Stimulated activated naive B cell treated with anti-CD40 and anti-IgM and Interleukin-4, amounts not matched to agents 10 μg/mL and 1 μg/mL and 100 μg/mL, for 72 hours (primary cell): ENCODE measurements around the gene CHD6.

Experiments used
- ATAC-seq, 2 donors: fragments of 150-1000 bp; cut with Tn5 transposase; replicated peaks; 2 replicates each; pipeline ENCODE4 v1.10.0; 2021; ENCODE audit warnings: moderate library complexity in 1 of 2
- DNase-seq: peaks from one replicate; pipeline ENCODE4 v3.0.0; 2021
- H3K27ac Mint-ChIP-seq: one replicate; pipeline ENCODE4 v1.8.0; 2022; ENCODE audit warnings: mild to moderate bottlenecking, mixed read lengths
- H3K27me3 Mint-ChIP-seq, 2 donors: one replicate each; pipeline ENCODE4 v1.8.0; 2022; ENCODE audit warnings: mixed read lengths in 2 of 2
- H3K36me3 Mint-ChIP-seq, 2 donors: one replicate each; pipeline ENCODE4 v1.8.0; 2022; ENCODE audit warnings: mixed read lengths in 2 of 2, mild to moderate bottlenecking in 1 of 2
- H3K4me1 Mint-ChIP-seq, 2 donors: one replicate each; pipeline ENCODE4 v1.8.0; 2022; ENCODE audit warnings: mixed read lengths in 2 of 2, mild to moderate bottlenecking in 1 of 2
- H3K4me3 Mint-ChIP-seq, 2 donors: one replicate each; pipeline ENCODE4 v1.8.0; 2022; ENCODE audit warnings: mild to moderate bottlenecking in 2 of 2, mixed read lengths in 2 of 2, moderate library complexity in 1 of 2
- H3K9me3 Mint-ChIP-seq, 2 donors: one replicate each; pipeline ENCODE4 v1.8.0; 2022; ENCODE audit warnings: mixed read lengths in 2 of 2, mild to moderate bottlenecking in 1 of 2

CHD6 gene

DNA sequence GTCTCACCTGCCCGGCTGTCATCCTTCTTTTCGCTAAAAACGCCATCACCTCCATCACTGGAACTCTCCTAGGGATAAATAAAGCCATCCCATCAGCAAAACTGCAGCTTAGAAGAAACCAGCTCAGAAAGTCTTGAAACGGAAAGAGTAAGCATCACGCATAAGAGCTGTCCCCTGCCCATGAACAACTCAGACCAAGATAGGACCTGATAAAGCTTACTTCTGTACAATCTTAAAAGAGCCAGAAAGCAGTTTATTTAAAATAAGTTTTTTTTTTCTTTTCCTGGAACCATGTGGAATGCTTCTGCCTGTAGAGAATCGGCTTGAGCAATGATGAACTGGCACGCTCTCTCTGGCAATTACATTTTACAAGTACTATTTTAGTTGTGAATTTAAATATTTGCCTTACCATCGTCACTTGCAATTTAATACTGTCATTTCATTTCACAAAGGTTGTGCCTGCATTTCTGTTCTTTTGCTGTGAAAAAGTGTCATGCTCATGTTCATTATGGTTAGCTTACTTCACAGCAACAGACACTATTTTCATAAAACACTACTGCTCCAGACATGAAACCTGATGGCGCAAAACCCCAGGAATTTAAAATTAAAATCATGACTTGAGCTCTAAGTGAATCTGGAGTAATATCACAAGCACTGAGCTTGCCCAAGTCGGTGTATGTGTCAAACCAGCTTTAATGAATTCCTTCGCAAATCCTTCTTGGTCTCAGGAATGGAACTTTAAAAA lies 191.9 kb downstream of the CHD6 start:
- H3K36me3 Mint-ChIP-seq, result peaks cover 49 to 80% of the 10 kb centered on the region in 2 donors
- no peak for ATAC-seq

DNA sequence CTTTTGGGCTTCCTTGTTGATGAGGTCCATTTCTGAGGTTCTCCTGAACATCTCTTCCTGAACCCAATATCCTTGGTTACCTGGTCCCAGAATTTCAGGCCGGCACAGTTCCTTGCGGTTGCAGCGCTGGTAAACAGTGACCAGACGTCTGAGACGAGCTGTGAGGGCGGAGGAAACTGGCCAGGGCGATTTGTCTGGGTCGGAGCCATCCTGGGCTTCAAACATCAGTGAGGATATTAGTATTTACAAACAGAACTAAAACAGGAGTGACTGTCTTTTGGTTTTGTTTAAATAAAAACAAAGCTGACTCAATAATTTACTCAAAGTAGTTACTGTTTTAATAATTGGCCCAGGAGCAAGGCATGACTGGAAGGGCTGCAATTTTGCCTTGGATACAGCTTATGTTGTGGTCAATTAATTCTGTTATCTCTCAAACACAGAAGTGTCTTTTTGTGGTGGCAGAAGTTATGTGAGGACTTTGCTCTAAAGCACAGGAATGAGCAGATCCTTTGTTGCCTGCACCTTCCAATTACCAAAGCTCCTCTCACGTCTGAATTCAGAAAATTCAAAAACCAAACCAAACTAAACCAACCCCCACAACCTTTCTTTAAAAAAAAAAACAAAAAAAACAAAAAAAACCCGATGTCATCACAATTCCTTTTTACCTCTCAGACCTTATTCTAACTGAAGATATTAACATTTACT lies 192.8 kb downstream of the CHD6 start:
- DNase-seq (no peak), ATAC-seq (no peak)
- peaks cover 57 to 87% of the 10 kb centered on the region in 2 donors for H3K36me3 Mint-ChIP-seq
- H3K4me1 Mint-ChIP-seq, result no peaks in the 10 kb centered on the region
- no peaks in the 10 kb centered on the region for H3K27me3 Mint-ChIP-seq
- no peak overlapping the region for H3K27ac Mint-ChIP-seq
- H3K4me3 Mint-ChIP-seq, result no peak overlapping the region
- H3K9me3 Mint-ChIP-seq, result no peaks in the 10 kb centered on the region

More for the DNA sequence above, 191.9 kb downstream of the CHD6 start:
- no peak for DNase-seq
- Mint-ChIP-seq H3K27ac (peak overlapping the region; percentile 14), H3K9me3 (no peaks in the 10 kb centered on the region), H3K4me1 (no peaks in the 10 kb centered on the region), H3K4me3 (no peak overlapping the region), H3K27me3 (no peaks in the 10 kb centered on the region)

DNA sequence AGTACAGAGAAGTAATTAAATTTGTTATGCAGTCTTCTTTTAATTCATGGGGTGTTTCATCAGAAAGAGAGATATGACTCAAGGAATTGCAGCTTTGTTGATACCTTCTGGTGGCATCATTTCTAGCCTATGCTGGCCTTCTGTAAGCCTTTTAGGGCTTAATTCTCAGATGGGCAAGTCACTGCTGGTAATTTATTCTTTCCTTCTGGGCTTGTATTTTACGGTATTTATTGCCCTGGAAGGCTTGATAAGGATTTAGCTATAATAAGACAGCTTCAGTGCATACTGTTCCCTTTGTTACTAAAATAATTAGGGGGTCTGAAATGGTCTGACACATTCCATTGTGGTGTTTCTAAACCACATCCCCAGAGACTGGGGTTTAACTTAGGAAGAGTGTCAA lies 193.6 kb downstream of the CHD6 start:
- Mint-ChIP-seq H3K27me3 (no peaks in the 10 kb centered on the region), H3K27ac (no peak overlapping the region), H3K9me3 (no peaks in the 10 kb centered on the region), H3K36me3 (peaks cover 58 to 87% of the 10 kb centered on the region in 2 donors), H3K4me3 (no peak overlapping the region), H3K4me1 (no peaks in the 10 kb centered on the region)
- ATAC-seq, result no peak
- DNase-seq, result no peak

DNA sequence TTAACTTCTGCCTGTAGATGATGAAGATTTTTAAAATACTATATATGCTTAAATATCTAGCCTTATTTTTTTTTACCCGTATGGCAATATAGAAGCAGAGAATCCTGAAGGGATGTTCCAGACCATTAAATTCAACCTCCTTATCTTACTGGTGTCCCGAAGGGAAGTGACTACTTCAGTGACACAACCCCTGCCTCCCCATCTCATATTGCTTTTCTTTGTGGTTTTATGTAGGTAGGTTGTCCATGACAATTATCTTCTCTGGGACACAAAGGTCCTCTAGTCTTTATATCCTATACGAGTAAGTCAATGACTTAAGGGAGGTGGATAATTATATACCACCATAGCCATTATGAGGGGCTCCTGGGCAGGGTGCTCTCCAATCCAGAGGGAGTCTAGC lies 194.2 kb downstream of the CHD6 start:
- peaks cover 57 to 84% of the 10 kb centered on the region in 2 donors for H3K36me3 Mint-ChIP-seq
- no peak for ATAC-seq
- peak overlapping the region; percentile 60 for H3K27ac Mint-ChIP-seq

DNA sequence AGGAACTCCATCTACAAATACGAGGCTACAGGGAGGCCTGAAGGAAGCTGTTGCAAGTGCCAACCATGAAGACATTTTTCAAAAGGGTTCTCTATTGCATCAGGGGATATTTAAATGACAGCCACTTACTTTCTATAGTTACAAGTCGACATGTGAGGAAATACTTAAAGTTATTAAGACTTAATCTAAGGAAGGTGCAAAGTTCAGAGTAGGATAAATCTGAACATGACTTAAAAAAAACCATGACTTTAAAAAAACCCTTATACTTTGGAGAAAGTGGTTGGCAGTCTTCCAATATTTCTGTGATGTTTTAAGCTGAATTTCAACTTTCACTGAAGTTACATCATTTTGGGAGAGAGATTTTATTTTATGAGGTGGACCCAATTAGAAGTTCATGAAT lies 195.2 kb downstream of the CHD6 start:
- no peak for DNase-seq

More for the DNA sequence above, 194.2 kb downstream of the CHD6 start:
- no peak overlapping the region for H3K4me3 Mint-ChIP-seq
- DNase-seq, result no peak
- H3K4me1 Mint-ChIP-seq, result no peaks in the 10 kb centered on the region
- no peaks in the 10 kb centered on the region for H3K27me3 Mint-ChIP-seq
- H3K9me3 Mint-ChIP-seq, result no peaks in the 10 kb centered on the region

DNA sequence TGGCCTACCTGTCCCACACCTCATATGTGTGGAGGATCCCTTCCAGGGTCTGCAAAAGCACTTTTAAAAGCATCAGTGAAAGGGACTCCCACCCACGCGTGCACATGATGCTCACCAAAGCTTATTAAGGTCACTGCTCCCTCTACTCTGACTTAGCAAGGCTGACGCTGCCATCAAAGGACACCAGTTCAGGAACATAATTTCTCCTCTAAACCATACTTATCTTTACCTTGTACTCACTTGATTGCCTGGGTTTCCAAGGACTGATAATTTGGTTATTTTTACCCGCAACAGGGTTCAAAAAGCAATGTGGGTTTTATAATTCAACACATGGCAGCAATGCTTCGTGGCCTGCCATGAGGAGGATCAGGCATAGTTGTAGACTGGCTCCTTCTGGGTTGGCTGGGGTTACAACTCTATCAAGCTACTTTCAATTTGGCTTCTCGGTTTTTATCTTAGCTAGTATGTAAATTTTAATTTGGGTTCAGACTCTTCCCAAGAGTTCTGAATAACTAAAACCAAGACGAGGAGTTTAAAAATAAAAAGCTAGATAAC lies 199.4 kb downstream of the CHD6 start:
- no peak for ATAC-seq
- no peak overlapping the region for H3K27ac Mint-ChIP-seq
- peaks cover 57 to 83% of the 10 kb centered on the region in 2 donors for H3K36me3 Mint-ChIP-seq
- no peak overlapping the region for H3K4me3 Mint-ChIP-seq
- H3K4me1 Mint-ChIP-seq, result no peaks in the 10 kb centered on the region
- H3K27me3 Mint-ChIP-seq, result no peaks in the 10 kb centered on the region
- DNase-seq, result no peak
- H3K9me3 Mint-ChIP-seq, result no peaks in the 10 kb centered on the region

More for the DNA sequence above, 195.2 kb downstream of the CHD6 start:
- H3K4me3 Mint-ChIP-seq, result no peak overlapping the region
- no peaks in the 10 kb centered on the region for H3K9me3 Mint-ChIP-seq
- H3K4me1 Mint-ChIP-seq, result no peaks in the 10 kb centered on the region
- peaks cover 51 to 84% of the 10 kb centered on the region in 2 donors for H3K36me3 Mint-ChIP-seq
- ATAC-seq, result no peak
- H3K27ac Mint-ChIP-seq, result no peak overlapping the region
- no peaks in the 10 kb centered on the region for H3K27me3 Mint-ChIP-seq

DNA sequence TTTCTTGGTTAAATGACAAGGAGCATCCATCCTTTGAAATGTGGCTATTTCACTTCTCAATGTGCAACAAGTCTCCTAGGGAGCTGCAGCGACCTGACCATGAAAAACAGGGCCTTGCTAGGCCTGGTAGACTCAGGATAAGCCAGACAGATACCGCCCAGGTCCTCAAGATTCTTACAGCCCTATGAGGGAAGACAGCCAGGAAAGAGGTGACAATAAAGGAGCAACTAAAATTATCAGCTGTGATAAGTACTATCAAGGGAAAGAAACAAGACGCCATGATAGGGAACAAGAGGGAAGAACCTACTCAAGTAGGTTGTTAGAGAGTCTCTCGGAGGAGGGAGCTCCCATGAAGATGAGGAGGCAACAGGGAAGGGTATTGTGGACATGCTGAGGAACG lies 200.1 kb downstream of the CHD6 start:
- peaks cover 56 to 81% of the 10 kb centered on the region in 2 donors for H3K36me3 Mint-ChIP-seq
- H3K4me3 Mint-ChIP-seq, result no peak overlapping the region
- ATAC-seq (no peak), DNase-seq (no peak)
- no peak overlapping the region for H3K27ac Mint-ChIP-seq
- no peaks in the 10 kb centered on the region for H3K27me3 Mint-ChIP-seq
- no peaks in the 10 kb centered on the region for H3K9me3 Mint-ChIP-seq
- peaks cover 0 to 3% of the 10 kb centered on the region in 2 donors for H3K4me1 Mint-ChIP-seq

DNA sequence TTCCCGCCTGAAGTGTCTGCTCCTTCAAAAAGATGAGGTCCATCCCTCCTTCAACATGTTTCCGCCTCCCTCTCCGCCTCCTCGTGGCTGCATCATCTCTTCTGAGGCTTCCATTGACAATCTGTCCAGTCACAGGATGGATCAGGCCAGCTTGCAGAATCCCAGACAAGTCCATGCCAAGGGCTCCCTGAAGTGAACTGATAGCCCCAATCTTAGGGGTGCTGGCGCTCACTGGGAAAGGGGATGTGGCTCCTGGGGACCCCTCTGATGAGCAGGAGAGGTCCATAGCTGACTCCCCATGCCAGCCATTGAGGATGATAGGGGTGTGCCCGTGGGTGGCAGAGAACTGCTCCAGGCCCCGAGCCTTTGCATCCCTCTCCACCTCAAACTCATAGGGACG lies 203.0 kb downstream of the CHD6 start:
- DNase-seq (no peak), ATAC-seq (no peak)
- Mint-ChIP-seq H3K27ac (peak overlapping the region; percentile 5), H3K36me3 (peaks cover 46 to 74% of the 10 kb centered on the region in 2 donors), H3K9me3 (no peaks in the 10 kb centered on the region), H3K4me1 (peaks cover 5 to 6% of the 10 kb centered on the region in 2 donors), H3K4me3 (no peak overlapping the region), H3K27me3 (no peaks in the 10 kb centered on the region)

DNA sequence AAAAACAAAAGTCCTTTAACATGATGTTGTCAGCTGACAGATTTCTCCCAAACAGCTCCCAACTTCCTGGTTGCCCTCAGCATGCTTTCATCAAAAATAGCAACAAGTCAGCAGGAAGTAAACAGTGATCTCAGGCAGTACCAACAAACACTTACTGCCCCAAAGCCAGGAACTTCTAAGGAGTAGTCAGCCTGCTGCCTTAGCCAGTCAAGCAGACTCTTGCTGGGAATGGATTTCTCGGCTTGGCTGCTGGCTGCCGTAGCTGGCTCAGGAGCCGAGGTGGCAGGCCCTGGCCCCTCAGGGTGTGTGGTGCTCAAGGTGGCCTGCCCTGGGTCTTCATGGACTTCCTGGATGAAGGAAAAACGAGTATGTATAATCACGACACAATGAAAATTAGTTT lies 205.0 kb downstream of the CHD6 start:
- Mint-ChIP-seq H3K4me3 (no peak overlapping the region), H3K27me3 (no peaks in the 10 kb centered on the region), H3K4me1 (peaks cover 5 to 8% of the 10 kb centered on the region in 2 donors), H3K27ac (no peak overlapping the region), H3K36me3 (peaks cover 49 to 75% of the 10 kb centered on the region in 2 donors), H3K9me3 (no peaks in the 10 kb centered on the region)
- ATAC-seq (no peak), DNase-seq (no peak)

DNA sequence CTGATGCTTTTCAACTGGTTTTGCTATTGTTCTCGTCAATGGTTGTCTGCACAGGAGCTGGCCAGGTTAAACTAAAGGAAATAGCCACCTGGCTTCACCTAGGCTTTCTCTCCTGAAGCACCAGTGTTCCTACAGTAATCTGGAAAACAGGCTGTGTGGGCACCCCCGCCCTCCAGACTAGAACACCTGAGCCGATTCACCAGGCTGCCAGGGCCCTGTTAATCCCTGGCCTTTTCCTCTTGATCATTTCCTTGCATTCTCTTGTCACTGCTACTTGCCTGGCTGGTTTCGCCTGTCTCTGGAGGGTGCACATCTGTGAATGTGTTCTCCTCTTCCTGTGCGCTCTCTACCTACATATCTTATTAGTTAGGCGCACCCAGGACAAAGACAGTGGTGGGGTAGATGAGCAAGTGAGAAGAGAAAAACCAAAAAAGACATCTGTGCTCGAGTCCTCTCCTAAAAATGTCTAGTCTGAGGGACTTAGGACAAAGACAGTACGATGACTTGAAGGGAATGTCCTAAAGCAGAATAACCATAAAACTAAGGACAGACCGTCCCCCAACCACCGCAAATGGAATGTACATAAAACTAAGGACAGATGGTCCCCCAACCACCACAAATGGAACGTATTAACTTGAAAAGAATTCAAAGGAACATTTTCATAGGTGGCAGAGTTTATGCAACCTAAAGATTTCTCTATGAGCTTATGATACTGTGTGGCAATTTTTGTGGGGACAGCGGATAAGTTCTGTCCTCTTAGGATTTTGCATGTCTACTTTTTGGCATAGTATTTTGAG lies 205.7 kb downstream of the CHD6 start:
- Mint-ChIP-seq H3K27me3 (no peaks in the 10 kb centered on the region), H3K4me3 (no peak overlapping the region), H3K9me3 (no peaks in the 10 kb centered on the region), H3K27ac (no peak overlapping the region), H3K36me3 (peaks cover 47 to 70% of the 10 kb centered on the region in 2 donors), H3K4me1 (peaks cover 5 to 8% of the 10 kb centered on the region in 2 donors)
- DNase-seq, result no peak
- no peak for ATAC-seq

DNA sequence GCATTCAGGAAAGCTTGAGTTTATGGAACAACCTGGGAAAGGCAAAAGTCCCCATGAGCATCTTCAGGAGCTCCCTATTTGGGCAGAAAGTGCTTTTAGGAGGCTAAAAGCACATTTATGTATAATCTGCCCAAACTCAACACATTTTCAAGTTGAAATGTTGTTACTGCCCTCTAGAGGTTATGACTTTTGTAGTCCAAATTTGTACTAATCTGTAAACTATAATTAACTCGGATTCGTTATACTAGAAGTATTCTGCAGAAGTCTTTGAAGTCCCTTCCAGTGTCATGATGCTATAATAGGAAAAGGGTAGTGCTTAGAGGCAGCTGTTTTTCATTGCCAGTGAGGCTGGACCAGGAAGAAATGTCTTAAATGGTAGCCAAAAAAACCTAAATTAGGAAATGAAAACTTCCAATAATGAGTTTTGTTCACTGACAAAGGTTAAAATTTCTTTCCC lies 206.8 kb downstream of the CHD6 start:
- H3K27me3 Mint-ChIP-seq, result no peaks in the 10 kb centered on the region
- peak; percentile 31 to 52 for ATAC-seq
- no peak overlapping the region for H3K4me3 Mint-ChIP-seq
- H3K4me1 Mint-ChIP-seq, result peaks cover 5 to 8% of the 10 kb centered on the region in 2 donors
- DNase-seq, result no peak
- H3K9me3 Mint-ChIP-seq, result no peaks in the 10 kb centered on the region
- peaks cover 54 to 71% of the 10 kb centered on the region in 2 donors for H3K36me3 Mint-ChIP-seq
- no peak overlapping the region for H3K27ac Mint-ChIP-seq

DNA sequence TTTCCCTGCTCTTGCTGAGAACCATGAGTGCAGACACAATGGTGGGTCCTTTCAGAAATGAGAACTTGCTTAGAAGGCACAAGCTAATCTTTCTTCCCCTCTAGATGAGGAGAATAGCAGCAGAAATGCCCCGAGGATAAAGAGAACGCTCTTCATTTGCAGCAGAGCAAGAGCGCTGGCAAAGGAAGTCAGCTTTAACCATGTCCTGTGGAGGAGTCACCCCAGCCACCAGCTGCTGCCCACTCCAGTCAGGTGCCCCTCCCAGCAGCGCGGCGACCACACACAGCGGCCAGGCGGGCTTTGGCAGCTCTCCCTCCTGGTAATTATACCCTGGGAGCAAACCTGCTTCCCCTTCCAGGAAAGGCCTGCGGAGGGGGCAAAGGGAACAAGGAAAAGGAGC lies 209.2 kb downstream of the CHD6 start:
- H3K36me3 Mint-ChIP-seq, result peaks cover 45 to 63% of the 10 kb centered on the region in 2 donors
- peaks cover 13% of the 10 kb centered on the region in 2 donors for H3K4me1 Mint-ChIP-seq
- no peaks in the 10 kb centered on the region for H3K27me3 Mint-ChIP-seq
- H3K9me3 Mint-ChIP-seq, result no peaks in the 10 kb centered on the region
- no peak overlapping the region for H3K4me3 Mint-ChIP-seq
- DNase-seq (no peak), ATAC-seq (no peak)
- no peak overlapping the region for H3K27ac Mint-ChIP-seq

DNA sequence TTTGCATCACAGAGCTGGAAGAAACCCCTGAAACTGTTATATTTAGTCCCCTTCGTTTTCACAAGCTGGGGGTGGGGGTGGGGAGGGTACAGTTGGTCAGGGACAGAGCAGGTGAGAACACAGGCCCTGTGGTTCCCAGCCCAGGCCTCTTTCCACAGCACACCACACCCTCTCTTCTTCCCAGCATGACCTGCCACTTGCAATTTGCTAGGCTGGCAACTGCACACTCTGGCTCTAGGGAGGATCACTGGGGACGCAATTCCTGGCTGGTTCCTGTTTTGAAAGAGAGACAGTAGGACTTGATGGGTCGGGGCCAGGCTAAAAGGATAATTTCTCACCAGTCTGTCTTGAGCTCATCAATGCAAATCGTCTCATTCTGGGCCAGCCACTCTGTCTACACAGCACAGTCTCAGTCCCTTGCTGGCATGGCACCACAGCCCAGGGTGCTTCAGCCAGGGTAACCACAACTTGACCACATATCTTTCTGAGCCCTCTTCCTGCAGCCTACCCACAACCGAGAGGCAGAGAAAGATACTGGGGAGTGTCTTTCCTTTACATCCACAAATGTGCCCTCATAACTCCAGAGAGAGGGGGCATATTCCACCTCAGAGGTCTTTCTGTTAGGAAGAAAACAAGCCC lies 209.9 kb downstream of the CHD6 start:
- Mint-ChIP-seq H3K9me3 (no peaks in the 10 kb centered on the region), H3K27ac (peak overlapping the region; percentile 73)

DNA sequence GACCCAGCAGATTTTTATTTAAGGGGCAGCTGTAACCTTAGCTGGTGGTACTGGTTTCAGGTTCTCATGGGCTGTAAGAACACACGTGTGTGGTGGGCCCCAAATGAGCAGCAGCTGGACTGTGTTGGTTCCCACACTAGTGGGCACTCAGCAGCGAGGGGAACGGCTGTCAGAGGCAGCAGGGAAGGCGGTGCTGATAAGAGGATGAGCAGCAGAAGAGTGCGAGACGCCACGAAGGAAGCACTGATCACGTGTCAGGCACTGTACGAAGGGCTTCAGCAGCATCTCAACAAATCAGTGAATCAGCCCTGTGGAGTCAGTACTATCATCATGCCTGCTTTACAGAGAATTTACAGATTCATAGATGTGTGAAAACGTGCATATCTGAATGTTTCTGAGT lies 210.6 kb downstream of the CHD6 start:
- H3K36me3 Mint-ChIP-seq, result peaks cover 46 to 62% of the 10 kb centered on the region in 2 donors
- ATAC-seq, result no peak

More for the DNA sequence above, 209.9 kb downstream of the CHD6 start:
- Mint-ChIP-seq H3K36me3 (peaks cover 44 to 61% of the 10 kb centered on the region in 2 donors), H3K4me1 (peaks cover 10 to 17% of the 10 kb centered on the region in 2 donors), H3K27me3 (no peaks in the 10 kb centered on the region), H3K4me3 (no peak overlapping the region)
- ATAC-seq (peak; percentile 31 to 48), DNase-seq (no peak)

More for the DNA sequence above, 210.6 kb downstream of the CHD6 start:
- no peak overlapping the region for H3K4me3 Mint-ChIP-seq
- no peak for DNase-seq
- H3K27me3 Mint-ChIP-seq, result no peaks in the 10 kb centered on the region
- peaks cover 10 to 20% of the 10 kb centered on the region in 2 donors for H3K4me1 Mint-ChIP-seq
- no peak overlapping the region for H3K27ac Mint-ChIP-seq
- no peaks in the 10 kb centered on the region for H3K9me3 Mint-ChIP-seq
